NCI-H69 (cell line): ENCODE data around the gene NUP93.

Experiments used
- DNase-seq: peaks from one replicate; lab custom pipeline; 2025; lab: John Stamatoyannopoulos, UW

Gene NUP93

DNA sequence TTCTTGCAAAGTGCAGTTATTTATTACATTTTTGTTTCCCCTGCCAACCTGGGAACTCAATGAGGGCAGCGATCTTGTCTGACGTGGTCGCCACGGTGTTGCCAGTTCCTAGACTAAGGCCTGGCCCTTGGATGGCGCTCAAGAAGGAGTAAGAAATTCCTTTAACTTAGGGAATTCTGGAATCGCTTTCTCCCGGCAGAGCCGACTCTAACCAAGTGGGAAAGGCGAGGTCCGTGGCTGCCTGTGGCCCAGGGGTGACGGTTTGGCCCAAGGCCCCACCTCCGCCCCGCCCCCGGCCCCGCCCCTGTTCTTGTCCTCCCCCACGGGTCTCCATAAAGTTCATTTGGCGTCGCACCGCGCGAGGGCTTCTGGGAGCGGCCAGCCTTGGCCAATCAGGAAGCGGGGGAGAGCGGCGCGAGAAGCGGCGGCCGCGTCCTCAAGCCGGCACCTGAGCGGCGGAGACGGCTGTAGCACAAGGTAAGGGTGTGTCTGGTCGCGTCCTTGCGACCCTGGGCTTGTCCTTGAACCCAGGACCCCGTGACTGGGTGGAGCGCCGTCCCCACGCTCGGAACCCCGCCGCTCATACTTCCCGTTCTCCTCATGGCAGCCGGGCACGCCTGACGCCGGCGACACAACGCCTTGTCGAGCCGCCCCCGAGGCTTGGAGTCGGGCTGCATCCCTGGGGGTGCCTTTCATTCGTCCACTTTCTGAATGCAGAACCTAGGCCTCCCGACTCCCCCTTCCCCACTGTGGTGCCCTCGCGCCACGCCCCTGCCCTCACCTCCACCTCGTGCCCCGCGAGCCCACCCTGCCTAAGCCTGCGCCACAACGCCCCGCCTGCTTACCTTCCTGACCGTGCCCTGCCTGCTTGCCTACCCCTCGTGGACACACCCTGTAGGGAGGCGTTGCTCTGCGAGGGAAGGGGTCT lies at the start of gene NUP93:
TSS of gene NUP93 (plus strand) at position 395 of the 928 bp plus-strand sequence. CDS start 18,119 bp downstream, outside the sequence.
- DNase-seq: peak; percentile 94

DNA sequence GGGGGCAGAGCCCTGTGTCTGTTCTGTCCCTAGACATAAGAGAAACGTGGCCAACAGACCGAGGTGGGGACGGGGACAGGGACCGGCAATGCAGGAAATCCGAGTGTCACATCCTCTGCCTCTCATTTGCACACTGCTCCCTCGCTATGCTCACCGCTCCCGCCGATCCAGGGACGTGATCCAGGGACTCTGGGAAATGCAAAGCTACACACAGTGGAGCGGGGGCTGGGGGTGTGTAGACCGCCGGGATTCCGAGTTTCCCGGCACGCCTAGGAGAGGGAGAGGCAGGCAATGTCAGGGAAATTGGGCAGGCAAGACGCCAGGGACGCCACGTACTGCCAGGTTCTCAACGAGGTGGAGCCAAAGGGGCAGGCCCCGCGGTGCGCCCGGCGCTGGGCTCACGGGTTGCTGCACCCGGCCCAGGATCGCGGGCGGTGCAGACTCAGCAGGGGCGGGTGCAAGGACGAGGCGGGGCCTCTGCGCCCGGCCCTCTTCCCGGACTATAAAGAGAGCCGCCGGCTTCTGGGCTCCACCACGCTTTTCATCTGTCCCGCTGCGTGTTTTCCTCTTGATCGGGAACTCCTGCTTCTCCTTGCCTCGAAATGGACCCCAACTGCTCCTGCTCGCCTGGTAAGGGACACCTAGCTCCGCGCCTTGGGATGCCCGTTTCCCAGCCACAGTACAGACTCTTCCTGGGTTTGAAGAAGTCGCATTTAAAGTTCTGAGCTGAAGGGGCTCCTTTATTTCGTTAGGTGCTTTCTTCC lies 47.8 kb upstream of the NUP93 start, which contains the start of gene MT1X:
TSS of gene MT1X (plus strand) at position 532 of the 764 bp plus-strand sequence. CDS start at position 603, 71 bp downstream.
- peak; percentile 87 for DNase-seq

DNA sequence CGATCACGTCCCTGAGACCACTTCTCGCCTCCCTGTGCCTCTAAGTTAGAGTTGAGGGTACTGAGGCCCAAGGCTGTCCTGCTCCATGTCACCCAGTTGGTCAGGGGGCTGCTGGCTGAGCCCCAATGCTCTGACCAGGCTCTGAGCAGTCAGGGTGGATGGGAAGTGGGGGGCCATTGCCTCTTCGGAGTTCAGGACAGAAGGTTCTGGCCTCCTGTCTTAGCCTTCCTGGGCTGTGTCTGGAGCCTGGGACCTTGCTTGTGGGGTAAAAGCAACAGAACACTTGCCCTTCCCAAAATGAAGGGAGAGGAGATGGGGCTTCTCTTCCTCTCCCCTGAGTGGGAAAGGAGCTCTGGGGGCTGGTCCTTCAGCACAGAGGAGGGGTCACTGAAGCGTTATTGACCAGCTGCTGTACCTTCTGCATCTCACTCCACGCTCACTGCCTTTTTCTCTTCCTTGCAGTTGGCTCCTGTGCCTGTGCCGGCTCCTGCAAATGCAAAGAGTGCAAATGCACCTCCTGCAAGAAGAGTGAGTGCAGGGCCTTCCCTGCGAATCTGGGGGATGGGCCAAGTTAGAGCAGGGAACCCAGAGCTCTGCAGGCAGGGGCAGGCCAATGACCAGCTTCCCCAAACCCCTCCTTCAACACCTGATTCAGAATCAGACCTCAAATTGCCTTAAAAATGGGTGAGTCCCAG lies 47.1 kb upstream of the NUP93 start:
- no peak for DNase-seq

DNA sequence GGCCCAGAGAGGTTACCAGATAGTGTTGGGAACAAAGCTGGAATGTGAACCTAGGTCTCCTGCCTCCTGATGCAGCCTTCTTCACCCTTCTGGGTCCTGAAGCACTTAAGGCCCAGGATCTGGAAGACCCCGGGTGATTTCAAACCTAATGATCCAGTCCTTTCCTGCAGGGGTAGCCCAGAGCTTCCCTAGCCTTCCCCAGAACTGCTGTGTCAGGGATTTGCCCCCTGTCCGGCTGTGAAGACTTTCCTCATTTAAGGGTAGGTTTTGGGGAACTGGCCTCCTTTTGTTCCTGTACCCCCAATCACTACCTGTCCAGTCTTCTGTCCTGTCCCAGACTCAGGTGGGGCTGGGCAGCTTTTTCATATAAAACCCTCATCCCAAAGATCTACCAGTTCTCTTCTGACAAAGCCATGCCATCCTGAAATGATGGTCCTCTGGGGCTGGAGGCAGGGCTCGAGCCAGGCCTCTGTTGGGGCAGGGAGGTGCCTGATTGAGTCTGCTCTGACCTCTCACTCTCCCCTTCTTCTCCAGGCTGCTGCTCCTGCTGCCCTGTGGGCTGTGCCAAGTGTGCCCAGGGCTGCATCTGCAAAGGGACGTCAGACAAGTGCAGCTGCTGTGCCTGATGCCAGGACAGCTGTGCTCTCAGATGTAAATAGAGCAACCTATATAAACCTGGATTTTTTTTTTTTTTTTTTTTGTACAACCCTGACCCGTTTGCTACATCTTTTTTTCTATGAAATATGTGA lies 46.3 kb upstream of the NUP93 start:
- no peak for DNase-seq

DNA sequence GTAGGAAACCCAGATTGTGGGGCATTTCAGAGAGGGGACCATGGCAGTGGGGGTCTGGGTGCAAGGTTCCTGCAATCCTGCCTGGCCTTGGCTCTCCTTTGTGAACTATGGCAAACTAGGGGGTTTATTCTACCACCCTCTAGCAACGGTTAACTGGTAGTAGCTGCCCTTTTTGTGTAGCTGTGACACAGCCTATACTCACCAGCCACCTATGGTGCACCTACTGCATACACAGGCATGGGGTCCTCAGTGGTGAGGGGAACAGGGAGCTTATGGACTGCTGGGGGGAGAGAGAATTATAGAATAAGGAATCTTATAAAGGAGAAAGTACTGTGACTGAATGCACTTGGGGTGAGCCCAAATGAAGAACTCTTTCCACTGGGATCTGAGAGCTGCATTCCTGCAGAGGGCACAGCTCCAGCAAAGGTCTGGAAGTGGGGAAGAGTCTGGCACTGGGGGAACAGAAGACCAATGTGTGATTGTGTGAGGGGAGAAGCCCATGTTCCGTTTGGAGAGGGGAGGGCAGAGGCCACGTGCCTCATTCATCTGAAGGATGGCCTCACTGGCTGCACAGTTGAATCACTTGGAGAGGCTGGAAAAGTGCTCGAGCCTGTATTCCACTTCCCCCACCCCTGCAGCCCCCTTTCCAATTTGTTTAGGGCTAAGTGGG lies 45.5 kb upstream of the NUP93 start:
- no peak for DNase-seq

DNA sequence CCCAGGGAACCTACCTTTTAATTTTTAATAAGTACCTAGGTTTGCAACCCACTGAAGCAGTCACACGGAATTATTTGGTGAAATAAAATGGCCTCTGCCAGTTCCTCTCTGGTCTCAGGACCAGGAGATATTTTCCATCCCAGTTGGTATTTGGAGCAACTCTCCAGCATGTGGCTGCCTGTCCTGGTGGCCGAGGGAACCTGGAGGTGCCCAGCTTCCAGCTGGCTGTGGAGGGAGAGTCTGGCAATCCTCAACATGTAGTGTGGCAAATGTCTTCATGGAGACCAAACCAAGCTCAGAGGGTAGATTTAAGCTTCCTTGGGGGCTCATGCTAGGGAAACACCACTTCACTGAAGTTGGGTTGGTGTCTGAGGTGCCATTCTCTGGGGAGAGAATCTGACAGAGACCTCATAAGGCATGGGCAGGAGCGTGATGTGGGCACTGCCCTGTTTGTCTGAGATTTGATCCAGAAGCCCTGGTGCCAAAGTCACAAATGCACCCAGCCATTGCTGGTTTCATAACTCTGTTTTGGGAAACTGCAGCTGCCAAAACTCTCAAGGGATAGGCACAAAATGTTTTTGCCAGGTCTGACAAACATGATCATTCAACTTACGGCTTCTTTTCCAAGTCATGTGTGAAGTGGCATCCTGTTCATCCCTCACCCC lies 44.9 kb upstream of the NUP93 start:
- no peak for DNase-seq

DNA sequence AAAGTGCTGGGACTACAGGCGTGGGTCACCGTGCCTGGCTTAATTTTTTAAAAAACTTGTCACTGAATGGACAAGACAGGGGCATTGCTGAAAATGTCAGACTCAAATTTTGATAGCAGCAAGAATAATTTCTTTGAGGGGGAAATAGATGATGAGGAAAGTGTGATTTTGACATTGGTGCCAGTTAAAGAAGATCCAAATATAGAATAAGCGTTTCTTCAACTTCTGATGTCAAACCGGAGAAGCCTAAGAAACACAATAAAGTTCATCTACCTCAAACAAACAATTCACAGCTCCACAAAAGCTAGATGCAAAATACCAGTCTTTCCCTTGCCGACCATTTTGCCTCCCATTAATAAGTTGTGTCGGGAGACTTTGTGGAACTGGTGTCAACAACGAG lies 43.2 kb upstream of the NUP93 start:
- DNase-seq: no peak

DNA sequence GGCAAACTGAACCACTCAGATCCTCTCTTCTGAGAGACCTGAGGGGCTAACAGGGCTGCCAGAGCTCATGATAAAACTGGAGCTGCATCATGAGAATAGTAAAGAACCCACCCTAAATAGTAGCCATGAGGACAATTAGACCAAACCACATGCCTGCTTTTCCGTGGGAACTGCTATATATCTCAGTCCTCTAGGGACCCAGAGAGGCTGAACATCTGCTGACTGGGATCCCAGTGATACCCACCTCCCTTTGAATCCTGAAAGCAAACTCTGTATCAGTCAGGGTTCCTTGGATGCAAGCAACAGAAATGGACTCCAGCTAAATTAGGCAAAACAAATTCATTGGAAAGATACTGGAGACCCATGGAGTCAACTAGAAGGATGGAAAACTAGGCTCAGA lies 41.2 kb upstream of the NUP93 start:
- DNase-seq: peak; percentile 50

DNA sequence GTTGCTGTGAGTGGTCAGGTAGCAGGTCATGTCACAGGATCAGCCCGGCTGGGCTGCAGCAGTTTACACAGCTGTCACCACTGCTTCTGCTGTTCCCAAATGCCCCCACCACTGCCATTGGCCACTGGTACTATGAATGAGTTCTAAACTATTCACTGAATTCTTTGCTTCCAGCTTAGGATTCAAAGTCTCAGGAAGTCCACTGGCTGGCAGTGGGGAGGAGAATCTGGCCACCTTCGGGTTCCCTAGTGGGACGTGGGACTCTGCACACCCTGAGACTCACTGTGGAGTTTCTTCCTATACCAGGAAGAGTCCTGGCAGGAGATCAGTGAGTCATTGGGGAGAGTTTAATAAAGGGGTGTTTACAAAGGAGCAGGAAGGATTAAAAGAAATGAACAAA lies 40.8 kb upstream of the NUP93 start:
- peak; percentile 44 for DNase-seq

DNA sequence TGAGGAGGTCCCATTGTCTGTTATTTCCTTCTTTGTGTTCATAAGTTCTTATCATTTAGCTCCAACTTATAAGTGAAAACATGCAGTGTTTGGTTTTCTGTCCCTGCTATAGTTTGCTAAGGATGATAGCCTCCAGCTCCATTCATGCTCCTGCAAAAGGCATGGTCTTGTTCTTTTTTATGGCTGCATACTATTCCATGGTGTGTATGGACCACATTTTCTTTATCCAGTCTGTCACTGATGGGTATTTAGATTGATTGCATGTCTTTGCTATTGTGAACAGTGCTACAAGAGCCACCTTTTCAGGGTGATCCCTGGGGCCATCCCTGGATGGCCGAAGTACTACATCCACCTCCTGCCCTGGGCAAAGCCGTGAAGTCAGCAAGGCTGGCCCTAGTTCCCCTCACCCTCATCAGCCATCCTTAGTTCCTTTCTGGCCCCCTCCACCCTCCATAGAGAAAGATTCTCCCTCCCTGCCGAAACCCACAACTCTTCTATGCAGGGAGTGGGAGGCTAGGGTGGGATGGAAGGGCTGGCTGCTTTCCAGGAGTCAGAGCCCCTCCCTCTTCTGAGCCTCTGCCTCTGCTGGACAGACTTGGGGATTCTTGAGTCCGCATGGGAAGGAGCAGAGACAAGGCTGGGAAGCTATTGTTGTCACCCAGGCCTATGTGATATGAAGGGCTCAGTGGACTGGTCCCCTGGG lies 39.4 kb upstream of the NUP93 start:
- no peak for DNase-seq

DNA sequence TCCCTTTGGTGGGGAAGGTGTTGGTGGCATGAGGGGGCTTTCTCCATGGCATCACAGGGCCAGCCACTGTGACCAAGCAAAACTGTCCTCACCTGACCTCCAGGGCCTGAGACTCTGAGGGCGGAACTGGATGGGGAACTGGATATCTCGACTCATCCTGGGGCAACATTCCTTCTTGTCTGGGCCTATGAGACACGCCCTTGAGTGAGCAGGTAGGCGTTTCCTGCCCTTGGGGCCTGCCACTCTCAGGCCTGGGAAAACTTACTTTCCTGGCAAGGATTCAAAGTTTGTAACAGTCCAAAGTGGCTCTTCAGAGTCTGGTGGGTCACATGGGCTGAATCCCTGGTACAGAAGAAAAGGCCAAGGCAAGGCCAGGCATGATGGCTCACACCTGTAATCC lies 38.0 kb upstream of the NUP93 start:
- DNase-seq: no peak

DNA sequence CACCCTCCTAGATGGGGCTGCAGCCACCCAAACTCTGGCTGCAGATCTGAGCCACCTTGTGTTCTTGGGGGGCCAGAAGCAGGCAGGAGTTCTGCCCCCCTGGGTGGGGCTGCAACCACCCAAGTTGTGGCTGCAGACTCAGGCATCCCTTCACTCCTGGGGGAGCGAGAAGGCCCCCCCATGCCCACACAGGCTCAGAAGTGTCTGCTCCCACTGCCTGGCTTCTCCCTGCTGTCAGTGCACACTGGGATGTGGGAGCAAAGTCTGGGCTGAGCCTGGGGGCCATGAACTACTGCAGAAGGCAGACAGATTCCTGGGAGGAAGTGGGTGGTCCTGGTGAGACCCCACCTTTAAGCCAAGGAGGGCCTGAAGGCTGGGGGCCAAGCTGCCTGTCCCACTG lies 34.7 kb upstream of the NUP93 start:
- DNase-seq: no peak

DNA sequence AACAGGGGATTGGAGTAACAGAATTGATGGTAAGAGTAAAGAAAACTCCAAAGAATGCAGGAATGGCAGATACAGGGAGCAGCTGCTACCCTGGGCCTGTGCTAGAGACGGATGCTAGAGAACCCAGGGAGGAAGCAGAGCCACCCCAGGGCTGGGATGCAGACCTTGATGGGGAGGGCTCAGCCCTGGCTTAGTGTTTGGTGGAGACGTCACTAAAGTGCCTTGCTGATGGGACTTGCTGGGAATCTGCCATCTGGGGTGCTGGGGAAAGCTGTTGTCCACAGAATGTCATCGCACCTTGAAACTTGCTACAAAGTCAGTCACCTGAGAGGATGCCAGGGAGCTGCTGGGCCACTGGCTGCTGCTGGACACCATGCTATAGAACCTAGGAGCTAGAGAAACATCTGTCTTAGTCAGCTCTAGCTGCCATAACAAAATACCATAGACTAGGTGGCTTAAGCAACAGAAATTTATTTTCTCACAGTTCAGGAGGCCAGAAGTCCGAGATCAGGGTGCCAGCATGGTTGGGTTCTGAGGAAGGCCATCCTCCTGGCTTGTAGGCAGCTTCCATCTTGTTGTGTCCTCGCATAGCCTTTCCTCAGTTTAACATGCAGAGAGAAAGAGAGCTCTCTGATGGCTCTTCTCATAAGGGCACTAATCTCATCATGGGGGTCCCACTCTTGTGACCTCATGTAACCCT lies 32.3 kb upstream of the NUP93 start:
- no peak for DNase-seq

DNA sequence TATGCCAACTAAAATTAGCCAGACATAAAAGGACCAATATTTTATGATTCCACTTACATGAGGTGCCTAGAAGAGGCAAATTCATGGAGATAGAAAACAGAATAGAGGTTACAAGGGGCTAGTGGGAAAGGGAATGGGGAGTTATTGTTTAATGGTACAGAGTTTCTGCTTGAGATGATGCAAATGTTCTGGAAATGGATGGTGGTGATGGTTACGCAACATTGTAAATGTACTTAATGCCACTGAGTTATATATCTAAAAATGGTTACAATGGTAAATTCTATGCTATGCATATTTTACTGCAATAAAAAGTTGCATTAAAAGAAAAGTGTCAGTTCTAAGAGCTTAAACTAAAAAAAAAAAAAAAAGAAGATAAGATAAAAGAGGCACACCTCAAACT lies 29.7 kb upstream of the NUP93 start:
- no peak for DNase-seq

DNA sequence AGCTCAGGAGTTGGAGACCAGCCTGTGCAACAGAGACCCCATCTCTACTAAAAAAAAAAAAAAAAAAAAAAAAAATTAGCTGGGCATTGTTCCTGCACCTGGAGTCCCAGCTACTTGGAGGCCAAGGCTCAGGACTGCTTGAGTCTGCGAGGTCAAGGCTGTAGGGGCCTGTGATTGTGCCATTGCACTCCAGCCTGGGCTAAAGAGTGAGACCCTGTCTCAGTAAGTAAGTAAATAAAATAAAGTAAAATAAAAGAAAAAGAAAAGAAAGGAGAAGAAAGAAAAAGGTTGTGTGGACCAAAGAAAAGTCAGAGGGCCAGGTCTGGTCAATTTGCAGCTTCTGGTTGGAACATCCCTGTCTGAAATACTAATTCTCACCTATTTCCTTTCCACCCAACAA lies 29.3 kb upstream of the NUP93 start:
- no peak for DNase-seq

DNA sequence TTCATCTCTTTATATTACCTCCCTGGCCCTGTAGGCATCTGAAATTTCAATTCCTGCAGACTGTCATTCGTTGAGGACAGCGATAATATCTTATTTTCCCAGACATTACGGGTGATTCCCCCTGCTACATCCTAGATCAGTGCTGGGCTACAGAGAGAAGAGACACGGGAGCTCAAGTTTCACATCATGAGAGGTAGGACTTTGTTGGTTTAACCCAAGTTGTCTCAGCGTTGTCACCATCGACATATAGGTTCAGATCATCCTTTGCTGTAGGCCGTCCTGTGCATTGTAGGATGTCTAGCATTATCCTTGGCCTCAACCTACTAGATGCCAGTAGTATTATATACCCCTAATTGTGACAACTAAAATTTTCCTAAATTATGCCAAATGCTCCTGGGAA lies 28.4 kb upstream of the NUP93 start:
- DNase-seq: no peak

DNA sequence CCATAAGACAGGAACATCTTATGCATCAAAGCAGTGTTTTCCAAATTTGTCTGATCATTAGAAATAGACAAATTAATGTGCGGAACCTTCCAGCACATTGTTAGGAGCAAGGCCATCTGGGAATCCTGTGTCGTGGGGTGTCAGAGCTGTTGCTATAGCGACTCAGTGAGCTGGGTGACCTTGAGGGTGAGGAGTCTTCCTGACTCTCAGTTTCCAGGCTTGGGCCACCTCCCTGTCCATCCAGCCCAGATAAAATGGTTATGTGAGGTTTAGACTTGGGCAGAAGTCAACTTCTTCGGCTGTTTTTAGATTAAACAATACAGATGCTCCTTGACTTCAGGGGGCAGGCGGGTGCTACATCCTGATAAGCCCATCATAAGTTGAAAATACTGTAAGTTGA lies 27.1 kb upstream of the NUP93 start:
- DNase-seq: no peak

DNA sequence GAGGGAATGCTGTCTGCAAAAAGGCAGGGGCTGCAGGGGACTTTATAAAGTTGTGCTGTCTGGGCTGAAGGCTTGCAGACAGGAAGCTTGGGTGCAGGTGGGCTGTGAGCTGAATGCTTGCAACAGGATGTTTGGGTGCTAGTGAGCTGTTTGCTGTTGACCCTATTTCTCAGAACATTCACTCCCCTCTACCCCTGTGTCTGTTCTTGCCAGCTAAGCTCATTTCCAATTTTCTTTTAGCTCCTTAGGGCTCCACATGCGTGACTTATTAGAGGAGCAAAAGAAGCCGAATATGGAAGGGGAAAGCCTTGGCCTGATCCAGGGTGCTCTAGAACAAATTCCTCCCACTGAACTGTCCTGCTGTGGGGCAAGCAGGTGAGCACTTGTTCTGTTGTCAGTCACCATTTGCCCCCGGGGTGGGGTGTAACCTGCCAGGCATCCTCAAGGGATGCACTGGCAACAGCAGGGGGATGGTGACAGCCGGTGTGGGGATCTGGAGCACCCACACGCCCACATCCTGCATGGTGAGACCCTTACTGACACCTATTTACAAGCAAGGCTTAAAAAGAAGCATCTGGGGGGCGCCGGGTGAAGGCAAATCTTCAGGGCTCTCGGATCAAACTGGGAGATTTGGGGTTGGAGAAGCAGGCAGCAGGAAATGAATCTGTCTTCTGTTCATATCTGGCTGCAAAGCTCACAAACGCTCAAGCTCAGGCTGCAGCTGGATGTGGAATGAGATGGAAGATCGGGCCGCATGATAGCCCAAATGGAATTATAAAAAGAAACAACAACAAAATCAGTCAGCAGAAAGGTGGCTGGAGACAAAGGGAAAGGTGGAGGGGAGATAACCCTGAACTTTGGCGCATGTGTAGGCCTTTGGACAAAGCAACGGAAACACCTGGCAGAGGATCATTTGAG lies 21.1 kb upstream of the NUP93 start:
- DNase-seq: peak; percentile 58
